ENCODE data around the gene MYBPC1.
A peak's percentile ranks its signal among the peaks of the same experiment; 100 is the strongest.
"Not testable (repeated sequence)": the region's sequence is repeated elsewhere in the genome, so short reads cannot be mapped to it uniquely, and the experiment has no call there.

The MYBPC1 gene

GRCh38 chr12:101670007-101670671, 75.4 kb downstream of the MYBPC1 start:
- peak; percentile 48; the same call in 1 of the 2 replicates for TF ChIP-seq CTCF (IDR thresholded peaks at IDR 0.05; ENCODE audit: low read depth, low read length)
- no peak overlapping the region for H3K4me3 ChIP-seq (ENCODE audit: low read depth, low read length)

- H3K4me3 ChIP-seq (ENCODE audit: low read depth, low read length), result no peak overlapping the region
Observed at GRCh38 chr12:101671157-101671791, 76.5 kb downstream of the MYBPC1 start.

GRCh38 chr12:101671833-101672232, 77.1 kb downstream of the MYBPC1 start:
- no peak overlapping the region for H3K4me3 ChIP-seq (ENCODE audit: low read depth, low read length)
- TF ChIP-seq CTCF (IDR thresholded peaks at IDR 0.05; ENCODE audit: low read depth, low read length), result no peak

More at GRCh38 chr12:101671157-101671791, 76.5 kb downstream of the MYBPC1 start:
- TF ChIP-seq CTCF (IDR thresholded peaks at IDR 0.05; ENCODE audit: low read depth, low read length), result no peak

GRCh38 chr12:101675555-101675954, 80.8 kb downstream of the MYBPC1 start:
- TF ChIP-seq CTCF (IDR thresholded peaks at IDR 0.05; ENCODE audit: low read depth, low read length), result no peak
- no peak overlapping the region for H3K4me3 ChIP-seq (ENCODE audit: low read depth, low read length)

- not testable (repeated sequence) for H3K4me3 ChIP-seq (ENCODE audit: low read depth, low read length)
Observed at GRCh38 chr12:101676497-101676896, 81.7 kb downstream of the MYBPC1 start.

- no peak for TF ChIP-seq CTCF (IDR thresholded peaks at IDR 0.05; ENCODE audit: low read depth, low read length)
- no peak overlapping the region for H3K4me3 ChIP-seq (ENCODE audit: low read depth, low read length)
Observed at GRCh38 chr12:101678081-101678480, 83.3 kb downstream of the MYBPC1 start.

- H3K4me3 ChIP-seq (ENCODE audit: low read depth, low read length), result no peak overlapping the region
- TF ChIP-seq CTCF (IDR thresholded peaks at IDR 0.05; ENCODE audit: low read depth, low read length), result no peak
Observed at GRCh38 chr12:101680240-101680639, 85.5 kb downstream of the MYBPC1 start.

Measured in WI38 (cell line).